Activated T-cell treated with anti-CD3 and anti-CD28 coated beads, Interleukin-2, amount 50 U/mL, for 48 hours (primary cell): ENCODE measurements around the gene MAK.
"Not testable (repeated sequence)": the region's sequence is repeated elsewhere in the genome, so short reads cannot be mapped to it uniquely, and the experiment has no call there.

ENCODE experiments used
- DNase-seq, 2 experiments: peaks; one replicate each; pipeline ENCODE4 v3.0.0-alpha.2; 2020

MAK gene

GRCh38 chr6:10852361-10852960 lies 14.1 kb upstream of the MAK start:
- DNase-seq, result no peak

- DNase-seq, result no peak
Observed at GRCh38 chr6:10850728-10851127, 12.4 kb upstream of the MAK start.

DNA sequence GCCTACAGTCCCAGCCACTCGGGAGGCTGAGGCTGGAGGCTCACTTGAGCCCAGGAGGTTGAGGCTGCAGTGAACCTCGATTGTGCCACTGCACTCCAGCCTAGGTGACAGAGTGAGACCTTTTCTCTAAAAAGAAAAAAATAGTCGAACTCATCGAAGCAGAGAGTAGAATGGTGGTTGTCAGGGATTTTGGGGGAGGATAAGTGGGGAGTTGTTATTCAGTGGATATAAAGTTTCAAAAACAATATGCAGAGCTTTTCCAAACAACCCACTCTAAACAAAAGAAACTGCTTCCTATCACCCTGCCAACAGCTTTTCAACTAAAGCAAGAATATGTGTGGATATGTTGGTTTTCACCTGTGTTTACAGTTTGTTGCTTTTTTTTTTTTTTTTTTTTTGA lies 11.6 kb upstream of the MAK start:
- no peak for DNase-seq

DNA sequence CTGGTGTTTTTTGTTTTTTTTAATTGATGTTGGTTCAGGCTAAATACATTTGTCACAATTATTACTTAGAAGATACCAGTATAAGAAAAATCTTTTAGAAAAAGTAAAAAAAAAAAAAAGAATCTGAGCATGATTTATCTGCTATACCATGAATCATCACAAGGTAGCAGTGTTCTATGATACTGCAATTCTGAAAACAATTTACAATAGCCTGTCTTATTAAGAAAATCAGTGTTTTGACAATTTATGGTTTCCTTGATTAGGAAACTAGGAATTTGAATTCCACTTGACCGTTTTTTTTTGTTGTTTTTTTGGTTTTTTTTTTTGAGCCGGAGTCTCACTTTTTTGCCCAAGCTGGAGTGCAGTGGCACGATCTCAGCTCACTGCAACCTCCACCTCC lies 9.3 kb upstream of the MAK start:
- no peak for DNase-seq

DNA sequence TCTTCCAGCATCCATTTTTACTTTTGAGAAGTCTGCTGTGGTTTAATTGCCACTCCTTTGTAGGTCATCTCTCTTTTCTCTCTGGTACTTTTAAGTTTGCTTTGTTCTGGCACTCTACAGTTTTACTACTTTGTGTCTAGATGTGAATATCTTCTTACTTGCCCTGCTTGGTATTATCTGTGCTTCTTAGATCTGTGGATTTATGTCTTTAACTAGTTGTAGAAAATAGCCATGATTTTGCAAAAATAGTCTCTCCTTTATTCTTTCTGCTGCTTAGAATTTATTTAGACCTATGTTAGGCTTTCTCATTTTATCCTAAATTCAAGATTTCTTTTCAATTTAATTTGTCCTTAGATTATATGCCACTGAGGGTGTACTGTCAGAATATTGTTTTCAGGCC lies 5.2 kb upstream of the MAK start:
- no peak for DNase-seq

DNA sequence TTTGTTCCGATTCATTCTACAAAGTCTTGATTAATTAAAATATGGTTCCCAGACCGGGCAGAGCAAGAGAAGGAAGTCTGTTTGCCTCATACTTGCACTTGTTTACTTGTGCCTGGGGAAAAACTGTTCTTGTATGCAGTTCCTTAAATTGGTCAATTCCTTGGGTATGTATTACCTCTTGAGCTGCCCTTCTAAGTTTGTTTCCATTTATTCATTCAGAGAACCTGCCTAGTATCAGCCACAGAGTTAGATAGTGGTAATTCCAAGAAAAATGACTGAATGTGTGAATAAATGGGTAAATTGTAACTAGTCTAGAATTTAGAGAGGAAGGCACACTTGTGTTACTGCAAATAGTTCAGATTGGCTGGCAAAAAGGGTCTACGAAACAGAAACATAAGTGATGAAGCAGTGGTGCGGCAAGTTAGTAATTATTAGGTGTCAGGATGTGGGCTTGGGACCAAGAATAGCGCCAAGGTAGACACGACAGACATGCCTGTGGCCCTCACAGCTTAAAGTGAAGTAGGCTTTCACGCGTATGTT lies 525 bp upstream of the MAK start:
- peak; percentile 50 to 64 for DNase-seq

- DNase-seq, result peak in 1 of 2 experiments; percentile 48
Observed at GRCh38 chr6:10837622-10837994, 731 bp downstream of the MAK start.

GRCh38 chr6:10837009-10837621 lies 1.2 kb downstream of the MAK start:
- peak in 1 of 2 experiments; percentile 26 for DNase-seq

- DNase-seq, result no peak
Observed at GRCh38 chr6:10834823-10835222, 3.5 kb downstream of the MAK start.

DNA sequence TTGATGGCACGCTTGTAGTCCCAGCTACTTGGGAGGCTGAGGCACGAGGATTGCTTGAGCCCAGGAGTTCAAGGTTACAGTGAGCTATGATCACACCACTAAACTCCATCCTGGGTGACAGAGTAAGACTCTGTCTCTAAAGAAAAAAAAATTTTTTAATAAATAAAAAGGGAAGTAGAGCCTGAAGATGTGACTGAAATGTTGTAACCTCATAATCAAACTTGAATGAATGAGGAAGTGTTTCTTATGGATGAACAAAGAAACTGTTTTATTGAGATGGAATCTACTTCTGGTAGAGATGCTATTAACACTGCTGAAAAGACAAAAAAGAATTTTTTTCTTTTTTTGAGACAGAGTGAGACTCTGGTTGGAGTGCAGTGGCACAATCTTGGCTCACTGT lies 6.7 kb downstream of the MAK start:
- no peak for DNase-seq

DNA sequence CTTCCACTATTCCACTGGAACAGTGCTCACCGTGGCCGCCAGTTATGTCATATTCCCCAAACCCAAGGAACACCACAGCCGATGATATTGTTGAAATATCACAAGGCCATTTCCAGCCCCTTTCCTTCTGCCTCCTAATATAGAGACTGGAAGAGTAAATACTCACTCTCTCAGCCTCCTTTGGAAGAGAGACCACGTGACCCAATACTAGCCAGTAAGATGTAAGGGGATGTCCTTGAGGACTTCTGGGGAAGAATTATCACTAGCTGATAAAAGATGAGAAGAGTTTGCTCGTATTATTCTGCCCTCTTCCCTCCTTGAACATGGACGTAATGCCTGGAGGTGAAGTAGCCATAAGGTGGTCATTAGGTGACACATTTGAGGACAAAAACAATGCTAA lies 13.5 kb downstream of the MAK start:
- DNase-seq, result no peak

DNA sequence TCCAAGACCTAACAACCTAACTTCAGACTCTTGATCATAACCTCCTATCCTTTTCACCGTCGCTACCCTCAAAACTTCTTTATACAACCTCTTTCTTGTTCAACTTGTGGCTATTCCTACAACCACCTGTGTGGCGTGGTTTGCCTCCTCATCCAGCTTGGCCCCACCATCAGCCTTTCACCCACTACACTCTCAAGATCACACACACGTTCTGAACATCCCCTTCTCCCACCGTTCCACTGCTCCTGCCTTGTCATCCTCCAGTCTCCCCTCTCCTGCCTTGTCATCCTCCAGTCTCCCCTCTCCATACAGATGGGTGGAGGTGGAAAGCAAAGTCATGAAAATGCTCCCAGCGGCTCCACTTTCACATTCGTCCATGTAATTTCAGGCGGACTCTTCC lies 14.0 kb downstream of the MAK start:
- no peak for DNase-seq

DNA sequence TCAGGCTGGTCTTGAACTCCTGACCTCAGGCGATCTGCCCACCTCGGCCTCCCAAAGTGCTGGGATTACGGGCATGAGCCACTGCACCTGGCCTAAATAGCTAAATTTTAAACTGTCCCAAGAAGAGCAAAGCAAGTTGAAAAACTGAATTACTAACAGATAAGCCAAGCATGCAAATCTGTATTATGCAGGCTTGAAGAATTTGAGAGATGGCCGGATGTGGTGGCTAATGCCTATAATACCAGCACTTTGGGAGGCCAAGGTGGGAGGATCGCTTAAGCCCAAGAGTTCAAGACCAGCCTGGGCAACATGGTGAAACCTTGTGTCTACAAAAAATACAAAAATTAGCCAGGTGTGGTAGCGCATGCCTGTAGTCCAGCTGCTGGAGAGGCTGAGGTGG lies 24.2 kb downstream of the MAK start:
- DNase-seq, result not testable (repeated sequence)

DNA sequence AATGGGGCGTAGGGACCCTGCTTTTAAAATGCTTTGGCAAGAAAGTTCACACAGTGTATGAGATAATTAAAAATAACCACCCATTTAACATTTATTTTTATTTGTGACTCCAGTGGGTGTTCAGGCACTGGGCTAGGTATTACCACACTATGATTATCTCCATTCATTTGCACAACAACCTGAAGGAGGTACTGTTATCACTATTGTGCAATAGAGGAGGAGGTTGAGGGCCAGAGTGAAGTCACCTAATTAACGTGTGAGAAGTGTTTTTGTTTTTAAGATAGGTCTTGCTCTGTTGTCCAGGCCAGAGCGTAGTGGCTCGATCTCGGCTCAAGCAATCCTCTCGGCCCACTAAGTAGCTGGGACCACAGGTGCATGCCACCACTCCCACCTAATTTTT lies 29.2 kb downstream of the MAK start:
- no peak for DNase-seq

- DNase-seq, result no peak
Observed at GRCh38 chr6:10808376-10808775, 30.0 kb downstream of the MAK start.

- peak; percentile 63 to 71 for DNase-seq
Observed at GRCh38 chr6:10801224-10801848, 37.0 kb downstream of the MAK start.

DNA sequence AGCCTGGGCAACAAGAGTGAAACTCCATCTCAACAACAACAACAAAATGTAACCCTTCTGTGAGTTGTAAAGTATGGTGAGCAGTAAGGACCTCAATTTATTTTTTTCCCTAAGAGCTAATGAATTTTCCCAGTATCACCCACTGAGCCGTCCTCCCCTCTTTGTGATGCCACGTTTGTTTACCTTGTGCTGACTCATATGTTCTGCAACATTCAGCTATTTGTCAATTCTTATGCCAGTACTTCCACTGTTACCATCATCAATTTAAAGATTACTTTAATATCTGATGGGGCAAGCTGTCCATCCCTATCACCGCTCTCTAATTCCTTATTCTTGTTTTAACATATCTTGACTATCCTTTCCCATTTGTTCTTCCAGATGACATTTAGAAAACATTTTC lies 37.5 kb downstream of the MAK start:
- no peak for DNase-seq

- no peak for DNase-seq
Observed at GRCh38 chr6:10794239-10794638, 44.1 kb downstream of the MAK start.

DNA sequence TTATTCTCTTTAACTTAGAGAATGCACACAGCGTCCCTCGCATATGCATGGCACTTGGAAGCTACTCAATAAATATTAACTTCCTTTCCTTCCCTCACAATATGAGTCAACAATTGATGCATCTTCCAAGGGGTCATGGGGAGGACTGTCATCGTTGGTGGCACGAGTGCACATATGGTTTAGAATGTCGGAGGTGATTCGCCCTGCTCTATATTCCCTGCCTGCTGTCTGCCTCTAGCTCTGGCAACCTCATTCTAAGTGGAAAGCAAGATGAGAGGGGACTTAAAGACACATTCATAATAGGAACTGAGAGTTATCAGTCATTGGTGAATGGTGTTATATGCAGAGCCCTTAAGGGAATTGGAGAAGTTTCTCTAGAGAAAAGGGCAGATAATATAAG lies 44.6 kb downstream of the MAK start:
- DNase-seq, result no peak

- no peak for DNase-seq
Observed at GRCh38 chr6:10793035-10793434, 45.3 kb downstream of the MAK start.

DNA sequence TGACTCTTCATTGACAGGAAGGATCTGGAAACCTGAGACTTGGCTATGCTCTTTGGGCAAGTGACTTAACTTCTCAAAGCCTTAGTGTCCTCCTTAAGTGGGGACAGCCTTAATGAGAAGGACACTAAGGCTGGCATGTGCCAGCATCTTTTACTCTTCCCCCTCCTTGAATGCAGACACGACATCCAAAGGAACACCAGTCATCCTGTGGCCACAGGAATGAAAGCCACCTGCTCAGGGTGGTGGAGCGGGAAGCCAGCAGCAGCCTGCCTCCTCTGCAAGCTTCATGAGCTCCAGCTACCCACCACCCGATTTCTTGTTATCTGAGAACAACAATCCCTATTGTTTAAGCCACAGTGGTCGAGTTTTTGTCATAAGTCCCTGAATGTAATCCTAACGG lies 46.2 kb downstream of the MAK start:
- no peak for DNase-seq

GRCh38 chr6:10791673-10792072 lies 46.7 kb downstream of the MAK start:
- no peak for DNase-seq

DNA sequence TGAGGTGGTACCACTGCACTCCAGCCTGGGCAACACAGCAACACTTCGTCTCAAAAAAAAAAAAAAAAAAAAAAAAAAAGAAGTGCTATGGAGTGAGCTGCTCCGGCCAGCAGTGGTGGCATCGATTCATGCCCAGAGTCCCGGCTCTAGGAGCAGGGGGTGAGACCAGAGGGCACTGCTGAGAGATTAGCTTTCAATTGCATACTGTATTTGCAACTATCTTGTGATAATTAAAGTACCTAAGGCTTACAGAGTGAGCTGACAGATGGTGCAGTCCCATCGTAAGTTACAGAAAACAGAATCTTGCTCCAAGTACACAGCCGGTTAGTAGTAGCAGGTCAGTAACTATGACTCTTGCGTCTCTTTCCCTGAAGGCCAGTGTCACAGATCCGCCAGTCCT lies 59.3 kb downstream of the MAK start:
- DNase-seq, result no peak

GRCh38 chr6:10778230-10778629 lies 60.1 kb downstream of the MAK start:
- no peak for DNase-seq
